H1 (cell line): ENCODE measurements around the gene PTCH1. TPM values are rescaled to one million over a fixed set of nuclear protein-coding genes. Genes with fewer than 3 reads are reported as not detected.
A peak's percentile ranks its signal among the peaks of the same experiment; 100 is the strongest.

Experiments
- CTCF ChIA-PET: fragments of 300-600 bp; sonication (Branson Sonifier 250); formaldehyde crosslinking; loops from one replicate; lab custom pipeline; 2021; ENCODE audit not compliant: partially characterized antibody; lab: Charles Lee
- POLR2A ChIA-PET: fragments of 300-600 bp; sonication (Branson Sonifier 250); formaldehyde crosslinking; loops from one replicate; lab custom pipeline; 2021; ENCODE audit warnings: inconsistent platforms; ENCODE audit not compliant: partially characterized antibody; lab: Charles Lee
- DNase-seq, 2 experiments: peaks; one replicate each; pipeline versions ENCODE4 v3.0.0 to v3.0.0-alpha.2; 2010 to 2022; ENCODE audit warnings: low spot score in 2 of 2, low read depth in 1 of 2, mixed read lengths in 1 of 2
- FAIRE-seq: peaks from 2 replicates; lab custom pipeline; 2011; peaks lifted over from hg19 to GRCh38; lab: Jason Lieb, UNC
- H2AFZ ChIP-seq: 2 replicates; pipeline ENCODE4 v1.8.1; 2012; ENCODE audit warnings: low read length, inconsistent platforms
- H2AK5ac ChIP-seq: 2 replicates; pipeline ENCODE4 v1.6.1; 2013; ENCODE audit warnings: low read depth, low read length
- H2BK120ac ChIP-seq: replicated peaks from 2 replicates; pipeline ENCODE3; 2013; ENCODE audit warnings: low read depth, low read length, inconsistent platforms
- H2BK12ac ChIP-seq: 2 replicates; pipeline ENCODE4 v1.6.1; 2013; ENCODE audit warnings: low read depth, low read length
- H2BK15ac ChIP-seq: 2 replicates; pipeline ENCODE4 v1.6.1; 2013; ENCODE audit warnings: low read length
- H2BK20ac ChIP-seq: 2 replicates; pipeline ENCODE4 v1.6.1; 2013; ENCODE audit warnings: low read length
- H2BK5ac ChIP-seq: 2 replicates; pipeline ENCODE4 v1.6.1; 2013; ENCODE audit warnings: low read depth, low read length
- H3K14ac ChIP-seq: 2 replicates; pipeline ENCODE4 v1.6.1; 2013; ENCODE audit warnings: inconsistent platforms; ENCODE audit not compliant: insufficient read length
- H3K18ac ChIP-seq: 2 replicates; pipeline ENCODE4 v1.6.1; 2013; ENCODE audit warnings: low read length; ENCODE audit errors: extremely low read depth
- H3K23ac ChIP-seq: 2 replicates; pipeline ENCODE4 v1.6.1; 2013; ENCODE audit warnings: inconsistent platforms; ENCODE audit not compliant: insufficient read length
- H3K23me2 ChIP-seq: 2 replicates; pipeline ENCODE4 v1.6.1; 2013; ENCODE audit warnings: low read depth, low read length
- H3K27ac ChIP-seq: 2 replicates; pipeline ENCODE4 v1.6.1; 2011; ENCODE audit warnings: low read depth, low read length, inconsistent platforms
- H3K27me3 ChIP-seq, 4 experiments: replicated peaks in 1 of 4; 1 replicate in 1 of 4; 2 replicates in 3 of 4; pipeline versions ENCODE4 v1.6.1 to v1.8.1; 2011 to 2013; ENCODE audit warnings: low read length in 3 of 4, mild to moderate bottlenecking in 3 of 4, inconsistent platforms in 2 of 4, mixed read lengths in 2 of 4, moderate library complexity in 1 of 4; ENCODE audit not compliant: control insufficient read depth in 3 of 4, insufficient read depth in 3 of 4; ENCODE audit errors: extremely low read depth in 1 of 4
- H3K36me3 ChIP-seq, 4 experiments: 2 replicates each; pipeline versions ENCODE4 v1.6.1 to v1.8.1; 2011 to 2013; ENCODE audit warnings: mild to moderate bottlenecking in 4 of 4, low read length in 3 of 4, moderate library complexity in 2 of 4, control low read depth in 1 of 4, inconsistent platforms in 1 of 4; ENCODE audit not compliant: insufficient read depth in 4 of 4, control insufficient read depth in 2 of 4
- H3K4ac ChIP-seq: replicated peaks from 2 replicates; pipeline ENCODE3; 2013; ENCODE audit warnings: low read length, low read depth, mixed read lengths, inconsistent platforms; ENCODE audit not compliant: insufficient read length
- H3K4me1 ChIP-seq, 4 experiments: replicated peaks in 1 of 4; 1 replicate in 1 of 4; 2 replicates in 3 of 4; pipeline versions ENCODE4 v1.6.1 to v1.8.1; 2011 to 2013; ENCODE audit warnings: low read length in 3 of 4, inconsistent platforms in 2 of 4, mixed read lengths in 1 of 4; ENCODE audit not compliant: insufficient read depth in 4 of 4, control insufficient read depth in 3 of 4
- H3K4me2 ChIP-seq, 2 experiments: 2 replicates each; pipeline versions ENCODE4 v1.6.1 to v1.8.1; 2011 to 2013; ENCODE audit warnings: low read depth in 2 of 2, low read length in 2 of 2, control low read depth in 1 of 2, inconsistent platforms in 1 of 2, mild to moderate bottlenecking in 1 of 2; ENCODE audit not compliant: insufficient read depth in 1 of 2
- H3K4me3 ChIP-seq, 4 experiments: fragments of 200-600, 300-600 bp in 1 of 4; sonication (generic), shearing (Covaris generic), sonication (Bioruptor Twin) in 1 of 4; 2 replicates each; pipeline versions ENCODE4 v1.5.1 to v1.8.1; 2011 to 2016; ENCODE audit warnings: low read length in 4 of 4, low read depth in 3 of 4, control low read depth in 2 of 4, inconsistent platforms in 2 of 4, mild to moderate bottlenecking in 2 of 4, mixed read lengths in 1 of 4, moderate library complexity in 1 of 4; ENCODE audit not compliant: insufficient read depth in 2 of 4; ENCODE audit errors: extremely low read depth in 1 of 4
- H3K56ac ChIP-seq: replicated peaks from 2 replicates; pipeline ENCODE3; 2013; ENCODE audit warnings: low read depth, mild to moderate bottlenecking, mixed read lengths, low read length, inconsistent platforms; ENCODE audit not compliant: insufficient read length
- H3K79me1 ChIP-seq: 2 replicates; pipeline ENCODE4 v1.6.1; 2013; ENCODE audit warnings: low read depth, low read length, control low read depth
- H3K79me2 ChIP-seq, 2 experiments: 2 replicates each; pipeline versions ENCODE4 v1.6.1 to v1.8.1; 2012 to 2013; ENCODE audit warnings: low read length in 2 of 2, mild to moderate bottlenecking in 2 of 2, inconsistent platforms in 1 of 2; ENCODE audit not compliant: insufficient read depth in 2 of 2, control insufficient read depth in 1 of 2
- H3K9ac ChIP-seq, 4 experiments: replicated peaks in 1 of 4; 1 replicate in 1 of 4; 2 replicates in 3 of 4; pipeline versions ENCODE4 v1.6.1 to v1.8.1; 2011 to 2013; ENCODE audit warnings: low read depth in 3 of 4, low read length in 3 of 4, control low read depth in 2 of 4, mild to moderate bottlenecking in 2 of 4, moderate library complexity in 2 of 4, inconsistent platforms in 1 of 4; ENCODE audit errors: extremely low read depth in 1 of 4
- H3K9me3 ChIP-seq, 2 experiments: 2 replicates each; pipeline versions ENCODE4 v1.6.1 to v1.8.1; 2012 to 2013; ENCODE audit warnings: mild to moderate bottlenecking in 2 of 2, moderate library complexity in 2 of 2, control low read depth in 1 of 2, inconsistent platforms in 1 of 2, low read depth in 1 of 2, low read length in 1 of 2, mixed read lengths in 1 of 2; ENCODE audit not compliant: insufficient read depth in 2 of 2
- H4K20me1 ChIP-seq, 2 experiments: replicated peaks in 1 of 2; 2 replicates each; pipeline versions ENCODE3 to v1.8.1; 2011 to 2013; ENCODE audit warnings: inconsistent platforms in 2 of 2, low read length in 2 of 2, mild to moderate bottlenecking in 1 of 2; ENCODE audit not compliant: insufficient read depth in 2 of 2, control insufficient read depth in 1 of 2
- H4K5ac ChIP-seq: 2 replicates; pipeline ENCODE4 v1.6.1; 2013; ENCODE audit warnings: low read length, low read depth, mixed read lengths, inconsistent platforms; ENCODE audit not compliant: insufficient read length
- H4K8ac ChIP-seq: 2 replicates; pipeline ENCODE4 v1.8.0; 2013; ENCODE audit warnings: mild to moderate bottlenecking, moderate library complexity, low read length, inconsistent platforms; ENCODE audit not compliant: insufficient read depth; ENCODE audit errors: extremely low read depth
- H4K91ac ChIP-seq: replicated peaks from 2 replicates; pipeline ENCODE3; 2013; ENCODE audit warnings: low read length, mixed read lengths, inconsistent platforms; ENCODE audit not compliant: insufficient read length
- ASH2L ChIP-seq: fragments of 200-600, 300-600 bp; sonication (generic); IDR thresholded peaks from one replicate; pipeline ENCODE4 v1.7.1; 2017; ENCODE audit warnings: low read length
- CTBP2 ChIP-seq: IDR thresholded peaks from 2 replicates; pipeline ENCODE4 v1.7.0; 2011; ENCODE audit warnings: borderline replicate concordance, mild to moderate bottlenecking, moderate library complexity, mixed read lengths, low read length; ENCODE audit not compliant: insufficient read depth, insufficient read length
- EZH2 ChIP-seq: fragments of 200-600 bp; sonication (generic); IDR thresholded peaks from 2 replicates; pipeline ENCODE4 v1.7.1; 2012; ENCODE audit warnings: low read depth, mild to moderate bottlenecking, moderate library complexity, low read length, inconsistent platforms; ENCODE audit not compliant: severe bottlenecking
- NANOG ChIP-seq: IDR thresholded peaks from 2 replicates; pipeline ENCODE4 v1.6.1; 2011; ENCODE audit warnings: low read length, low read depth, mild to moderate bottlenecking, inconsistent platforms; ENCODE audit not compliant: insufficient read depth, poor library complexity, severe bottlenecking
- RBBP5 ChIP-seq: IDR thresholded peaks from 2 replicates; pipeline ENCODE4 v1.7.1; 2012; ENCODE audit warnings: low read depth, mild to moderate bottlenecking, inconsistent platforms, low read length, moderate library complexity, borderline replicate concordance
- RNF2 ChIP-seq: fragments of 200-900, 300-1000 bp; sonication (generic); IDR thresholded peaks from 2 replicates; pipeline ENCODE4 v1.7.1; 2016; ENCODE audit warnings: borderline replicate concordance, low read depth, mild to moderate bottlenecking, antibody characterized with exemption, low read length; ENCODE audit not compliant: poor library complexity, severe bottlenecking; ENCODE audit errors: missing control alignments
- RXRA ChIP-seq: IDR thresholded peaks from 2 replicates; pipeline ENCODE4 v1.6.1; 2011; ENCODE audit warnings: low read depth, mild to moderate bottlenecking, low read length, moderate library complexity; ENCODE audit not compliant: insufficient read depth
- SUZ12 ChIP-seq: fragments of 200-600 bp; sonication (generic); IDR thresholded peaks from 2 replicates; pipeline ENCODE4 v1.6.1; 2012; ENCODE audit warnings: mild to moderate bottlenecking, inconsistent platforms, low read length, moderate library complexity, mixed read lengths
- WGBS, 2 experiments: shearing (Covaris generic) in 1 of 2; methylation state at CpG; one replicate each; pipeline versions ENCODE4 v1.1.6 to v1.1.7; 2013 to 2015; ENCODE audit warnings: low lambda C conversion rate in 2 of 2, mixed read lengths in 2 of 2, inconsistent platforms in 1 of 2, low coverage in 1 of 2, missing lambda C conversion rate in 1 of 2; ENCODE audit not compliant: insufficient replicate concordance in 2 of 2, insufficient coverage in 1 of 2, insufficient read length in 1 of 2; ENCODE audit errors: extremely low coverage in 1 of 2, missing lambda C conversion rate in 1 of 2; 5-methylcytosine and 5-hydroxymethylcytosine counted together
- polyA plus RNA-seq, 7 experiments: library from polyadenylated mRNA; depleted of rRNA in 3 of 7; stranded (reverse) in 5 of 7; unstranded in 2 of 7; fragments of >200 nt in 5 of 7; fragments of 200-250 nt in 2 of 7; gene quantifications; 1 replicate in 5 of 7; 2 replicates in 1 of 7; 4 replicates in 1 of 7; pipeline versions ENCODE4 v1.2.1 to v1.2.3, GENCODE V29; 2011 to 2013; ENCODE audit warnings: missing spikeins in 2 of 7, mixed read lengths in 2 of 7
- total RNA-seq: library from RNA; stranded (reverse); fragmentation: NEBNext Ultra II Directional; extraction: Animal tissue kit (Norgen Biotek cat#: 25700); gene quantifications from 2 replicates; pipeline ENCODE4 v1.2.1, GENCODE V29; 2021

PTCH1 gene
- total and polyA plus RNA-seq, 2 of the 8 experiments (the other 6 are each of a cell fraction or from before 2014, with no cell fraction given): 6.4 to 34.1 TPM

- H4K5ac ChIP-seq: no peak overlapping the region
- peak; percentile 57; the same call in 1 of the 2 replicates for TF ChIP-seq RBBP5
- peak; percentile 66 for TF ChIP-seq CTBP2
- TF ChIP-seq EZH2: peak; percentile 49
- no peak for TF ChIP-seq RXRA
- TF ChIP-seq ASH2L: peak; percentile 52
- TF ChIP-seq SUZ12: peak; percentile 33; the same call in 1 of the 2 replicates
- no peak for TF ChIP-seq NANOG
- peak; percentile 64 for TF ChIP-seq RNF2
- H4K91ac ChIP-seq: peak overlapping the region; percentile 62
- no peaks in the 10 kb centered on the region for H3K36me3 ChIP-seq
- H3K4me2 ChIP-seq: peak overlapping the region; percentile 92 to 93
- H2BK120ac ChIP-seq: no peak overlapping the region
- H2BK15ac ChIP-seq: no peak overlapping the region
- no peak overlapping the region for H2AFZ ChIP-seq
- H3K79me2 ChIP-seq: no peaks in the 10 kb centered on the region
- no peak overlapping the region for H3K14ac ChIP-seq
- H3K9me3 ChIP-seq: no peaks in the 10 kb centered on the region
- peak in 1 of 2 experiments; percentile 77 for DNase-seq
- H3K23me2 ChIP-seq: peaks cover 22% of the 10 kb centered on the region
- POLR2A ChIA-PET: interaction anchor here (1.3 to 2.4 kb wide), 4 partner anchors 8 to 33 kb away, joined by 3 to 8 read pairs (median 4); no protein-coding TSS in a partner anchor
- H3K4me3 ChIP-seq: peak overlapping the region; percentile 47 to 67 (median 51)
- no peak overlapping the region for H2BK20ac ChIP-seq
- no peak overlapping the region for H3K4ac ChIP-seq
- peak overlapping the region; percentile 38; the same call in 1 of the 2 replicates for H4K8ac ChIP-seq
- H2BK12ac ChIP-seq: 0 out of 2 replicates have a peak overlapping the region, but pooled peaks have one; percentile 75
- H3K4me1 ChIP-seq: peaks cover 9 to 42% (median 22%) of the 10 kb centered on the region in 4 experiments; a peak in 6 of 7 replicates
- H3K23ac ChIP-seq: no peak overlapping the region
- no peak overlapping the region for H3K27ac ChIP-seq
- no peak overlapping the region for H2BK5ac ChIP-seq
- CTCF ChIA-PET: no interaction called here
- H3K27me3 ChIP-seq: peaks cover 40 to 78% (median 65%) of the 10 kb centered on the region in 4 experiments
- H3K56ac ChIP-seq: no peak overlapping the region
- no peak overlapping the region; a peak in 1 of 7 replicates for H3K9ac ChIP-seq
- no peak overlapping the region for H2AK5ac ChIP-seq
- H4K20me1 ChIP-seq: peaks cover 0 to 4% of the 10 kb centered on the region in 2 experiments
- no peak for FAIRE-seq
- WGBS, 2 experiments: 3% methylated on average over 36 of the region's 48 CpGs; no CpG with 5 or more reads in 1 of the 2 experiments
- H3K79me1 ChIP-seq: no peaks in the 10 kb centered on the region
- H3K18ac ChIP-seq: peak overlapping the region; percentile 42; the same call in 1 of the 2 replicates
These were observed 1.3 kb downstream of the PTCH1 start for GRCh38 chr9:95515272-95516113.
